H9 (cell line): ENCODE data around the gene WRAP73. TPM values are rescaled to one million over a fixed set of nuclear protein-coding genes. Genes with fewer than 3 reads are reported as not detected.

ENCODE experiments used
- DNase-seq: peaks from one replicate; pipeline ENCODE4 v3.0.0-alpha.2; 2017
- H2AFZ ChIP-seq: one replicate; pipeline ENCODE4 v1.6.1; 2013; ENCODE audit warnings: mild to moderate bottlenecking, low read length, control low read depth, moderate library complexity
- H2AK5ac ChIP-seq: 2 replicates; pipeline ENCODE4 v1.6.1; 2013; ENCODE audit warnings: low read length, control low read depth, mixed read lengths; ENCODE audit not compliant: insufficient read length
- H2BK120ac ChIP-seq: one replicate; pipeline ENCODE4 v1.6.1; 2013; ENCODE audit warnings: low read depth, mild to moderate bottlenecking, low read length, control low read depth, inconsistent platforms; ENCODE audit not compliant: poor library complexity, severe bottlenecking
- H2BK12ac ChIP-seq: 2 replicates; pipeline ENCODE4 v1.6.1; 2013; ENCODE audit warnings: low read length, control low read depth, mixed read lengths, low read depth; ENCODE audit not compliant: insufficient read length
- H2BK15ac ChIP-seq: 2 replicates; pipeline ENCODE4 v1.6.1; 2013; ENCODE audit warnings: low read depth, low read length, control low read depth
- H2BK20ac ChIP-seq: one replicate; pipeline ENCODE4 v1.6.1; 2013; ENCODE audit warnings: low read depth, mild to moderate bottlenecking, low read length, control low read depth, inconsistent platforms; ENCODE audit not compliant: poor library complexity, severe bottlenecking
- H2BK5ac ChIP-seq: 2 replicates; pipeline ENCODE4 v1.6.1; 2013; ENCODE audit warnings: low read length, control low read depth, mixed read lengths; ENCODE audit not compliant: insufficient read length
- H3K14ac ChIP-seq: 2 replicates; pipeline ENCODE4 v1.6.1; 2013; ENCODE audit warnings: low read length, control low read depth; ENCODE audit not compliant: insufficient read depth
- H3K18ac ChIP-seq: 2 replicates; pipeline ENCODE4 v1.6.1; 2013; ENCODE audit warnings: low read depth, mild to moderate bottlenecking, mixed read lengths, low read length, control low read depth; ENCODE audit not compliant: insufficient read length
- H3K23ac ChIP-seq: 2 replicates; pipeline ENCODE4 v1.6.1; 2013; ENCODE audit warnings: low read length, control low read depth, mixed read lengths, low read depth; ENCODE audit not compliant: insufficient read length
- H3K23me2 ChIP-seq: 2 replicates; pipeline ENCODE4 v1.6.1; 2013; ENCODE audit warnings: low read depth, mild to moderate bottlenecking, mixed read lengths, low read length, control low read depth; ENCODE audit not compliant: insufficient read length, poor library complexity, severe bottlenecking
- H3K27ac ChIP-seq: 2 replicates; pipeline ENCODE4 v1.5.1; 2013; ENCODE audit warnings: low read length, control low read depth, mixed read lengths, low read depth; ENCODE audit not compliant: insufficient read length
- H3K27me3 ChIP-seq: 2 replicates; pipeline ENCODE4 v1.6.1; 2013; ENCODE audit warnings: low read length, control low read depth, inconsistent platforms; ENCODE audit not compliant: insufficient read depth
- H3K4ac ChIP-seq: 2 replicates; pipeline ENCODE4 v1.6.1; 2013; ENCODE audit warnings: low read depth, mild to moderate bottlenecking, control low read depth, inconsistent platforms, low read length, moderate library complexity
- H3K4me1 ChIP-seq: 2 replicates; pipeline ENCODE4 v1.6.1; 2013; ENCODE audit warnings: low read length, control low read depth, inconsistent platforms; ENCODE audit not compliant: insufficient read depth
- H3K4me2 ChIP-seq: 2 replicates; pipeline ENCODE4 v1.6.1; 2013; ENCODE audit warnings: low read length, control low read depth, mixed read lengths; ENCODE audit not compliant: insufficient read length, insufficient read depth
- H3K56ac ChIP-seq: 2 replicates; pipeline ENCODE4 v1.6.1; 2013; ENCODE audit warnings: low read depth, mild to moderate bottlenecking, mixed read lengths, low read length, control low read depth; ENCODE audit not compliant: insufficient read length
- H3K79me1 ChIP-seq: 2 replicates; pipeline ENCODE4 v1.6.1; 2013; ENCODE audit warnings: low read depth, mild to moderate bottlenecking, moderate library complexity, low read length, control low read depth, inconsistent platforms; ENCODE audit not compliant: insufficient read depth, poor library complexity, severe bottlenecking
- H3K79me2 ChIP-seq: 2 replicates; pipeline ENCODE4 v1.6.1; 2013; ENCODE audit warnings: low read length, control low read depth, inconsistent platforms; ENCODE audit not compliant: insufficient read depth
- H3K9ac ChIP-seq: 2 replicates; pipeline ENCODE4 v1.6.1; 2013; ENCODE audit warnings: low read length, control low read depth, mixed read lengths; ENCODE audit not compliant: insufficient read length; ENCODE audit errors: extremely low read depth
- H3K9me3 ChIP-seq: one replicate; pipeline ENCODE4 v1.6.1; 2013; ENCODE audit warnings: low read depth, low read length, inconsistent platforms; ENCODE audit not compliant: control insufficient read depth
- H3T11ph ChIP-seq: one replicate; pipeline ENCODE4 v1.6.1; 2013; ENCODE audit warnings: mild to moderate bottlenecking, low read length, control low read depth, inconsistent platforms
- H4K20me1 ChIP-seq: one replicate; pipeline ENCODE4 v1.6.1; 2013; ENCODE audit not compliant: control insufficient read depth, insufficient read length, insufficient read depth
- H4K5ac ChIP-seq: 2 replicates; pipeline ENCODE4 v1.6.1; 2013; ENCODE audit warnings: low read depth, mild to moderate bottlenecking, mixed read lengths, low read length, control low read depth; ENCODE audit not compliant: insufficient read length
- H4K8ac ChIP-seq: replicated peaks from 2 replicates; pipeline ENCODE4 v1.6.1; 2013; ENCODE audit warnings: low read length, control low read depth, mixed read lengths, low read depth; ENCODE audit not compliant: insufficient read length
- H4K91ac ChIP-seq: 2 replicates; pipeline ENCODE4 v1.6.1; 2013; ENCODE audit warnings: low read depth, mild to moderate bottlenecking, moderate library complexity, mixed read lengths, low read length, control low read depth; ENCODE audit not compliant: insufficient read length
- H3K27ac Mint-ChIP-seq, 3 experiments: 2 replicates in 2 of 3; 3 replicates in 1 of 3; pipeline ENCODE4 v1.8.0; 2020 to 2021; ENCODE audit warnings: mixed read lengths in 3 of 3, mild to moderate bottlenecking in 1 of 3, moderate library complexity in 1 of 3
- H3K27me3 Mint-ChIP-seq: 2 replicates; pipeline ENCODE4 v1.8.0; 2021; ENCODE audit warnings: low read depth, mild to moderate bottlenecking, moderate library complexity, mixed read lengths
- H3K36me3 Mint-ChIP-seq, 3 experiments: 2 replicates in 2 of 3; 3 replicates in 1 of 3; pipeline ENCODE4 v1.8.0; 2020 to 2021; ENCODE audit warnings: low read depth in 3 of 3, mixed read lengths in 3 of 3; ENCODE audit not compliant: insufficient read depth in 1 of 3
- H3K4me1 Mint-ChIP-seq, 2 experiments: 2 replicates each; pipeline ENCODE4 v1.8.0; 2020; ENCODE audit warnings: mixed read lengths in 2 of 2
- H3K4me3 Mint-ChIP-seq, 2 experiments: 2 replicates in 1 of 2; 3 replicates in 1 of 2; pipeline ENCODE4 v1.8.0; 2020 to 2021; ENCODE audit warnings: mild to moderate bottlenecking in 2 of 2, mixed read lengths in 2 of 2, moderate library complexity in 1 of 2
- H3K9me3 Mint-ChIP-seq, 2 experiments: 2 replicates in 1 of 2; 3 replicates in 1 of 2; pipeline ENCODE4 v1.8.0; 2020; ENCODE audit warnings: mild to moderate bottlenecking in 2 of 2, mixed read lengths in 2 of 2, moderate library complexity in 1 of 2
- WGBS: extraction: QIAGEN DNeasy Blood & Tissue Kit; methylation state at CpG from one replicate; pipeline ENCODE4 v1.1.7; 2013; ENCODE audit warnings: missing lambda C conversion rate, low lambda C conversion rate, mixed read lengths; ENCODE audit not compliant: insufficient read length; ENCODE audit errors: extremely low coverage; 5-methylcytosine and 5-hydroxymethylcytosine counted together
- total RNA-seq: library from RNA; stranded (reverse); gene quantifications from 2 replicates; pipeline ENCODE4 v1.2.1, GENCODE V29; 2021
- TF ChIP-seq, protein P1 (sequence below): fragments of 200-600 bp; sonication (generic); conservative IDR thresholded peaks from 3 replicates; pipeline ENCODE4 v1.8.0; 2021; ENCODE audit warnings: antibody characterized with exemption, mild to moderate bottlenecking

Gene WRAP73
- total RNA-seq, 1 experiment from 2014 or later = 28.4 TPM

DNA sequence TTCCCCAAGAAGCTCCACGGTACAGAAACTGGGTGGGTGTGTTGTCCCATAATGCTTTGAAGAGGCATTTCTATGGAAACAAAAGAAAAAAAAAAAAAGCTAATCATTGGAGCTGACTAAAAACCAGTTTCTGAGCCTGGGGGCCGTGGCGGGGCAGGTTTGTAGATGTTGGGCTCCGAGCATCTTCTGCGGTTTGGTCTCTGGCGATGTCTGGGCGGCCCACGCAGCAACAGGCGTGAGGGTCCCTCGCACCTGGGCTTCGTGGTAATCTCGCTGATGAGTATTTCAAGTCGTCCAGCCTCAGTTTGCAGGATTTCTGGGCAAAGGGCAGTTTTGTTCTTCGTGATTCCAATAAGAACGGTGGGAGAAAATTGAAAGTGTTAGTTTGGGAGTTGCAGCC, 9.2 kb upstream of the WRAP73 start:
- H3K27ac Mint-ChIP-seq = no peak overlapping the region; a peak in 1 of 7 replicates
- H2BK5ac ChIP-seq = no peak overlapping the region
- H3K27me3 Mint-ChIP-seq = peaks cover 73% of the 10 kb centered on the region
- H3T11ph ChIP-seq = no peak overlapping the region
- H3K18ac ChIP-seq = no peak overlapping the region
- no peak overlapping the region for H2BK20ac ChIP-seq
- no peak overlapping the region for H3K56ac ChIP-seq
- H2AFZ ChIP-seq = no peak overlapping the region
- H4K91ac ChIP-seq = no peak overlapping the region
- H2AK5ac ChIP-seq = no peak overlapping the region
- no peak overlapping the region for H3K9ac ChIP-seq
- H3K4me1 ChIP-seq = no peaks in the 10 kb centered on the region
- H2BK12ac ChIP-seq = no peak overlapping the region
- peaks cover 12 to 17% of the 10 kb centered on the region in 2 experiments for H3K4me1 Mint-ChIP-seq
- no peaks in the 10 kb centered on the region for H3K36me3 Mint-ChIP-seq
- H4K20me1 ChIP-seq = no peaks in the 10 kb centered on the region
- no peak overlapping the region for H3K4me3 Mint-ChIP-seq
- H4K5ac ChIP-seq = no peak overlapping the region
- no peak overlapping the region for H3K23ac ChIP-seq
- no peaks in the 10 kb centered on the region for H3K79me1 ChIP-seq
- H3K9me3 ChIP-seq = no peaks in the 10 kb centered on the region
- DNase-seq = no peak
- TF ChIP-seq, protein P1, sequence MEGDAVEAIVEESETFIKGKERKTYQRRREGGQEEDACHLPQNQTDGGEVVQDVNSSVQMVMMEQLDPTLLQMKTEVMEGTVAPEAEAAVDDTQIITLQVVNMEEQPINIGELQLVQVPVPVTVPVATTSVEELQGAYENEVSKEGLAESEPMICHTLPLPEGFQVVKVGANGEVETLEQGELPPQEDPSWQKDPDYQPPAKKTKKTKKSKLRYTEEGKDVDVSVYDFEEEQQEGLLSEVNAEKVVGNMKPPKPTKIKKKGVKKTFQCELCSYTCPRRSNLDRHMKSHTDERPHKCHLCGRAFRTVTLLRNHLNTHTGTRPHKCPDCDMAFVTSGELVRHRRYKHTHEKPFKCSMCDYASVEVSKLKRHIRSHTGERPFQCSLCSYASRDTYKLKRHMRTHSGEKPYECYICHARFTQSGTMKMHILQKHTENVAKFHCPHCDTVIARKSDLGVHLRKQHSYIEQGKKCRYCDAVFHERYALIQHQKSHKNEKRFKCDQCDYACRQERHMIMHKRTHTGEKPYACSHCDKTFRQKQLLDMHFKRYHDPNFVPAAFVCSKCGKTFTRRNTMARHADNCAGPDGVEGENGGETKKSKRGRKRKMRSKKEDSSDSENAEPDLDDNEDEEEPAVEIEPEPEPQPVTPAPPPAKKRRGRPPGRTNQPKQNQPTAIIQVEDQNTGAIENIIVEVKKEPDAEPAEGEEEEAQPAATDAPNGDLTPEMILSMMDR = no peak
- H3K23me2 ChIP-seq = no peaks in the 10 kb centered on the region
- no peaks in the 10 kb centered on the region for H3K9me3 Mint-ChIP-seq
- H3K79me2 ChIP-seq = no peaks in the 10 kb centered on the region
- H3K4ac ChIP-seq = no peak overlapping the region
- H2BK120ac ChIP-seq = no peak overlapping the region
- no CpG with 5 or more reads among the region's 15 CpGs for WGBS
- H4K8ac ChIP-seq = no peak overlapping the region
- no peak overlapping the region for H3K14ac ChIP-seq
- peaks cover 7% of the 10 kb centered on the region; the same call in 1 of the 2 replicates for H3K27me3 ChIP-seq
- H3K27ac ChIP-seq = no peak overlapping the region
- H3K4me2 ChIP-seq = no peak overlapping the region
- no peak overlapping the region for H2BK15ac ChIP-seq
